H1 (cell line): ENCODE data around the gene CIC. TPM values are rescaled to one million over a fixed set of nuclear protein-coding genes. Genes with fewer than 3 reads are reported as not detected.

Experiments used
- BRCA1 ChIP-seq: IDR thresholded peaks from 2 replicates; pipeline ENCODE4 v1.6.1; 2012; ENCODE audit warnings: low read depth, low read length, improper control_type of control experiment
- CBX8 ChIP-seq: fragments of 300-800, 300-1000 bp; sonication (generic); IDR thresholded peaks from 2 replicates; pipeline ENCODE4 v1.7.1; 2016; ENCODE audit warnings: low read depth, low read length, borderline replicate concordance
- CHD1 ChIP-seq: IDR thresholded peaks from 2 replicates; pipeline ENCODE4 v1.6.1; 2012; ENCODE audit warnings: low read depth, low read length, improper control_type of control experiment
- CHD2 ChIP-seq: IDR thresholded peaks from 2 replicates; pipeline ENCODE4 v1.6.1; 2012; ENCODE audit warnings: low read length, improper control_type of control experiment
- EGR1 ChIP-seq: IDR thresholded peaks from 2 replicates; pipeline ENCODE4 v1.6.1; 2011; ENCODE audit warnings: low read depth, low read length, borderline replicate concordance
- GTF2F1 ChIP-seq: IDR thresholded peaks from 2 replicates; pipeline ENCODE4 v1.6.1; 2012; ENCODE audit warnings: low read depth, low read length, improper control_type of control experiment, borderline replicate concordance
- KDM1A ChIP-seq: fragments of 200-600, 300-600 bp; sonication (generic); IDR thresholded peaks from 2 replicates; pipeline ENCODE4 v1.7.1; 2016; ENCODE audit warnings: mild to moderate bottlenecking, low read length, borderline replicate concordance
- KDM4A ChIP-seq: IDR thresholded peaks from one replicate; pipeline ENCODE4 v1.7.1; 2012; ENCODE audit warnings: low read depth, mild to moderate bottlenecking, moderate library complexity, low read length, inconsistent platforms; ENCODE audit not compliant: severe bottlenecking
- MAFK ChIP-seq: IDR thresholded peaks from 2 replicates; pipeline ENCODE4 v1.6.1; 2012; ENCODE audit warnings: low read depth, mild to moderate bottlenecking, improper control_type of control experiment, low read length
- MAX ChIP-seq: IDR thresholded peaks from 2 replicates; pipeline ENCODE4 v1.6.1; 2012; ENCODE audit warnings: inconsistent platforms
- PHF8 ChIP-seq: fragments of 200-600 bp; sonication (generic); conservative IDR thresholded peaks from 2 replicates; pipeline ENCODE4 v1.7.1; 2012; ENCODE audit warnings: low read depth, mild to moderate bottlenecking, inconsistent platforms, low read length, moderate library complexity
- POLR2A ChIP-seq, 2 experiments: IDR thresholded peaks; 1 replicate in 1 of 2; 2 replicates in 1 of 2; pipeline ENCODE4 v1.6.1; 2011; ENCODE audit warnings: low read depth in 2 of 2, low read length in 2 of 2, mild to moderate bottlenecking in 2 of 2; ENCODE audit errors: control extremely low read depth in 1 of 2
- POU5F1 ChIP-seq: IDR thresholded peaks from 2 replicates; pipeline ENCODE4 v1.6.1; 2011; ENCODE audit warnings: low read depth, mild to moderate bottlenecking, low read length, moderate library complexity
- SAP30 ChIP-seq: fragments of 300-600 bp; sonication (generic); IDR thresholded peaks from 2 replicates; pipeline ENCODE4 v1.7.1; 2012; ENCODE audit warnings: low read length, moderate library complexity, mild to moderate bottlenecking, inconsistent platforms; ENCODE audit not compliant: insufficient read depth, insufficient replicate concordance
- SIRT6 ChIP-seq: IDR thresholded peaks from one replicate; pipeline ENCODE4 v1.7.1; 2012; ENCODE audit warnings: low read length, inconsistent platforms
- SIX5 ChIP-seq: IDR thresholded peaks from 2 replicates; pipeline ENCODE4 v1.6.1; 2011; ENCODE audit warnings: mild to moderate bottlenecking, low read depth, low read length
- SUZ12 ChIP-seq: fragments of 200-600 bp; sonication (generic); IDR thresholded peaks from 2 replicates; pipeline ENCODE4 v1.6.1; 2012; ENCODE audit warnings: mild to moderate bottlenecking, inconsistent platforms, low read length, moderate library complexity, mixed read lengths
- TAF1 ChIP-seq: IDR thresholded peaks from 2 replicates; pipeline ENCODE4 v1.6.1; 2011; ENCODE audit warnings: mild to moderate bottlenecking, low read depth, low read length
- TCF12 ChIP-seq: IDR thresholded peaks from 2 replicates; pipeline ENCODE4 v1.6.1; 2011; ENCODE audit warnings: low read depth, mild to moderate bottlenecking, low read length
- TEAD4 ChIP-seq: IDR thresholded peaks from 2 replicates; pipeline ENCODE4 v1.6.1; 2012; ENCODE audit warnings: low read depth, low read length, inconsistent platforms, mixed read lengths
- USF2 ChIP-seq: IDR thresholded peaks from 2 replicates; pipeline ENCODE4 v1.6.1; 2011; ENCODE audit warnings: low read length, improper control_type of control experiment
- YY1 ChIP-seq: IDR thresholded peaks from 2 replicates; pipeline ENCODE4 v1.6.1; 2011; ENCODE audit warnings: low read depth, mild to moderate bottlenecking, low read length
- polyA plus RNA-seq, 7 experiments: library from polyadenylated mRNA; depleted of rRNA in 3 of 7; stranded (reverse) in 5 of 7; unstranded in 2 of 7; fragments of >200 nt in 5 of 7; fragments of 200-250 nt in 2 of 7; gene quantifications; 1 replicate in 5 of 7; 2 replicates in 1 of 7; 4 replicates in 1 of 7; pipeline versions ENCODE4 v1.2.1 to v1.2.3, GENCODE V29; 2011 to 2013; ENCODE audit warnings: missing spikeins in 2 of 7, mixed read lengths in 2 of 7
- total RNA-seq: library from RNA; stranded (reverse); fragmentation: NEBNext Ultra II Directional; extraction: Animal tissue kit (Norgen Biotek cat#: 25700); gene quantifications from 2 replicates; pipeline ENCODE4 v1.2.1, GENCODE V29; 2021
- TF ChIP-seq, protein P1 (sequence below): IDR thresholded peaks from 2 replicates; pipeline ENCODE4 v1.6.1; 2012; ENCODE audit warnings: inconsistent platforms

The CIC gene
- total and polyA plus RNA-seq, 2 of the 8 experiments (the other 6 are each of a cell fraction or from before 2014, with no cell fraction given): 13.2 to 43.6 TPM

GRCh38 chr19:42244347-42245220 is 24.5 kb upstream of the CIC start (continued):
- TF ChIP-seq CHD2: peak; percentile 78
- TF ChIP-seq CHD1: no peak
- TF ChIP-seq SAP30: no peak
- TF ChIP-seq USF2: peak; percentile 84
- TF ChIP-seq POU5F1: no peak
- TF ChIP-seq POLR2A (IDR thresholded peaks at IDR 0.05; ENCODE audit: control extremely low read depth in 1 of 2, low read depth in 2 of 2, low read length in 2 of 2): no peak
- TF ChIP-seq CBX8: no peak
- no peak for TF ChIP-seq BRCA1
- TF ChIP-seq PHF8: no peak
- no peak for TF ChIP-seq SUZ12
- TF ChIP-seq EGR1: 0 out of 2 replicates have a peak, but pooled peaks have one; percentile 5
- TF ChIP-seq KDM4A: no peak
- TF ChIP-seq TAF1: no peak
- peak; percentile 66; the same call in 1 of the 2 replicates for TF ChIP-seq TEAD4
- TF ChIP-seq SIX5: peak; percentile 98
- peak; percentile 79 for TF ChIP-seq YY1
- TF ChIP-seq, protein P1, sequence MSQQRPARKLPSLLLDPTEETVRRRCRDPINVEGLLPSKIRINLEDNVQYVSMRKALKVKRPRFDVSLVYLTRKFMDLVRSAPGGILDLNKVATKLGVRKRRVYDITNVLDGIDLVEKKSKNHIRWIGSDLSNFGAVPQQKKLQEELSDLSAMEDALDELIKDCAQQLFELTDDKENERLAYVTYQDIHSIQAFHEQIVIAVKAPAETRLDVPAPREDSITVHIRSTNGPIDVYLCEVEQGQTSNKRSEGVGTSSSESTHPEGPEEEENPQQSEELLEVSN: peak; percentile 39; the same call in 1 of the 2 replicates
- TF ChIP-seq TCF12: 0 out of 2 replicates have a peak, but pooled peaks have one; percentile 52
- peak; percentile 78 for TF ChIP-seq MAX
- no peak for TF ChIP-seq GTF2F1
- TF ChIP-seq MAFK: no peak
- no peak for TF ChIP-seq SIRT6
- TF ChIP-seq KDM1A: no peak
